ENCODE results near the gene CNTN5.

DNA sequence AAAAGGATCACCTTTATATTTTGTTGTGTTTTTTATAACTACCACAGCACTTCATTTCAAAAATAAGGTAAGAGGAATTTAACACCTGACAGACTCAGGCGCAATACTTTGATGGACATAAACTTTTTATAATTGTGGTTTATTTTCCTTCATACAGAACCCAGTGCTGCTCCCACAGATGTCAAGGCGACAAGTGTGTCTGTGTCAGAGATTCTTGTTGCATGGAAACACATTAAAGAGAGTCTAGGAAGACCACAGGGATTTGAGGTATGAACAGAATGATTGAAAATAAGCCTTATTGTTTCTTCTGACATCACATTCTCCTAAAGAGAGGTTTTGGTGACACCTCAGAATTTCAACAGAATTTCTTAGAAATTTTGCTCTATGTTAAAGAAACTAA is 1287.5 kb downstream of the CNTN5 start:
- TF ChIP-seq, protein P1, sequence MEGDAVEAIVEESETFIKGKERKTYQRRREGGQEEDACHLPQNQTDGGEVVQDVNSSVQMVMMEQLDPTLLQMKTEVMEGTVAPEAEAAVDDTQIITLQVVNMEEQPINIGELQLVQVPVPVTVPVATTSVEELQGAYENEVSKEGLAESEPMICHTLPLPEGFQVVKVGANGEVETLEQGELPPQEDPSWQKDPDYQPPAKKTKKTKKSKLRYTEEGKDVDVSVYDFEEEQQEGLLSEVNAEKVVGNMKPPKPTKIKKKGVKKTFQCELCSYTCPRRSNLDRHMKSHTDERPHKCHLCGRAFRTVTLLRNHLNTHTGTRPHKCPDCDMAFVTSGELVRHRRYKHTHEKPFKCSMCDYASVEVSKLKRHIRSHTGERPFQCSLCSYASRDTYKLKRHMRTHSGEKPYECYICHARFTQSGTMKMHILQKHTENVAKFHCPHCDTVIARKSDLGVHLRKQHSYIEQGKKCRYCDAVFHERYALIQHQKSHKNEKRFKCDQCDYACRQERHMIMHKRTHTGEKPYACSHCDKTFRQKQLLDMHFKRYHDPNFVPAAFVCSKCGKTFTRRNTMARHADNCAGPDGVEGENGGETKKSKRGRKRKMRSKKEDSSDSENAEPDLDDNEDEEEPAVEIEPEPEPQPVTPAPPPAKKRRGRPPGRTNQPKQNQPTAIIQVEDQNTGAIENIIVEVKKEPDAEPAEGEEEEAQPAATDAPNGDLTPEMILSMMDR (IDR thresholded peaks at IDR 0.05) = no peak
- TF ChIP-seq POLR2AphosphoS5 (IDR thresholded peaks at IDR 0.05) = no peak
- no peak for TF ChIP-seq POLR2A (IDR thresholded peaks at IDR 0.05)

Measured in upper lobe of left lung (tissue), 4 donors.